Brain microvascular endothelial cell (primary cell): Measurements from ENCODE around the gene FARP1.

Experiments
- DNase-seq: peaks from one replicate; pipeline ENCODE4 v3.0.0-alpha.2; 2020
- H3K27ac ChIP-seq: fragments of 250-450 bp; sonication (Bioruptor Pico); 2 replicates; pipeline ENCODE4 v1.5.1; 2020; ENCODE audit warnings: mild to moderate bottlenecking, moderate library complexity
- H3K27me3 ChIP-seq: fragments of 250-450 bp; sonication (Bioruptor Pico); replicated peaks from 2 replicates; pipeline ENCODE4 v1.5.1; 2020; ENCODE audit warnings: mild to moderate bottlenecking
- H3K36me3 ChIP-seq: fragments of 250-450 bp; sonication (Bioruptor Pico); replicated peaks from 2 replicates; pipeline ENCODE4 v1.5.1; 2020; ENCODE audit warnings: mild to moderate bottlenecking
- H3K4me3 ChIP-seq: 2 replicates; pipeline ENCODE4 v1.5.1; 2011; ENCODE audit warnings: low read depth, mild to moderate bottlenecking, control low read depth, low read length, moderate library complexity
- CTCF ChIP-seq: IDR thresholded peaks from 2 replicates; pipeline ENCODE4 v1.5.1; 2011; ENCODE audit warnings: low read depth, mild to moderate bottlenecking, moderate library complexity, low read length, control low read depth, inconsistent platforms; ENCODE audit errors: missing control alignments
- in situ Hi-C: cut with HindIII; loops from 2 replicates; pipeline ENCODE4 v1.10.0; 2017; ENCODE audit warnings: low sequenced_read_pairs, low pct_ligation_motif_present

The FARP1 gene

GRCh38 chr13:98397861-98398260, 255.0 kb downstream of the FARP1 start:
- in situ Hi-C loops, result no loop called here
- H3K27me3 ChIP-seq, result no peaks in the 10 kb centered on the region
- H3K36me3 ChIP-seq, result peaks cover 12% of the 10 kb centered on the region
- no peak for DNase-seq
- no peak overlapping the region for H3K27ac ChIP-seq
- no peak overlapping the region for H3K4me3 ChIP-seq
- no peak for TF ChIP-seq CTCF

GRCh38 chr13:98398581-98398980, 255.7 kb downstream of the FARP1 start:
- H3K27ac ChIP-seq, result no peak overlapping the region
- in situ Hi-C loops, result no loop called here
- H3K36me3 ChIP-seq, result peaks cover 12% of the 10 kb centered on the region
- no peak for DNase-seq
- no peak for TF ChIP-seq CTCF
- no peak overlapping the region for H3K4me3 ChIP-seq
- no peaks in the 10 kb centered on the region for H3K27me3 ChIP-seq

GRCh38 chr13:98399756-98400155, 256.9 kb downstream of the FARP1 start:
- in situ Hi-C loops, result loop anchor here (25.0 kb wide), 2 partner anchors 262 to 512 kb away; partner anchors contain the start of gene FARP1
- no peak for TF ChIP-seq CTCF
- peaks cover 16% of the 10 kb centered on the region for H3K36me3 ChIP-seq
- no peak overlapping the region for H3K4me3 ChIP-seq
- no peaks in the 10 kb centered on the region for H3K27me3 ChIP-seq
- no peak overlapping the region for H3K27ac ChIP-seq
- no peak for DNase-seq

DNA sequence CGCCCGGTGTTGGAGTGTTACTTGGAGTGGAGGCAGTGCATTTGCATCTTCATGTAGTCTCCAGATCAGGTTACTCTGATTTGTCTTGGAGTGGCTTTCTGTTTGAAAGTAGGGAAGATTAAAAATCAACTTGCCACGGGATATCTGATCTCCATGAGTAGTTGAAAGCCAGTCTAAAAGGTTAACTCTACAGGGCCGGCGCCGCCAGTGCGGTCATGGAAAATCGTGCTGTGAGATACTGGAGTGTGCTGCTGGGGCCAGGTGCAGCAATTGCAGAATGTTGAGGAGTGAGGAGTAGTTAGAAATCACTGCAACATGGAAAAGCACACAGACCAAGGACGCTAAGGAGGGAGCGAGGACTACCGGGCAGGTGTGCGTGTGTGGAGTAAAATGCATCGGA, 259.0 kb downstream of the FARP1 start:
- no peak overlapping the region for H3K27ac ChIP-seq

DNA sequence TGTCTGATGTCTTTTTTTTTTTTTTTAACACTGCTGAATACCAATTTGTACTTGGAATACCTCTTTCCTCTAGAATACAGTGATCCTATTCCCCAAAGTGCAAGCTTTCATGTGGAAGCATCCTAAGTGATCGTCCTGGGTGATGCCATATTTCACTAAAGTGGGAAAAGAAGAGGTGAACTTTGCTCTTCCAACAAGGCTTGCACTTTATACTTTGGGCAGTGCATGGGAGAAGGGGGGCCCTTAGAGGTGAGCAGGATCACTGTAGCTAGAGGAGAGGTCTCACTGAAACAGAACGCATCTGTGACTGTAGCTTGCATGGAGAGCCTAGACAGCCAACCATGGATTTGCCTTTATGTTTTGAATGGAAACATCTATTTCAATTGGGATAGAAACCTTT, 260.2 kb downstream of the FARP1 start:
- H3K36me3 ChIP-seq, result peaks cover 4% of the 10 kb centered on the region
- H3K27me3 ChIP-seq, result no peaks in the 10 kb centered on the region
- no peak for DNase-seq
- H3K27ac ChIP-seq, result no peak overlapping the region
- H3K4me3 ChIP-seq, result no peak overlapping the region
- in situ Hi-C loops, result loop anchor here (25.0 kb wide), 2 partner anchors 266 to 516 kb away; partner anchors contain the start of gene FARP1
- TF ChIP-seq CTCF, result no peak

More for the DNA sequence above, 259.0 kb downstream of the FARP1 start:
- H3K4me3 ChIP-seq, result no peak overlapping the region
- in situ Hi-C loops, result loop anchor here (25.0 kb wide), 2 partner anchors 265 to 515 kb away; partner anchors contain the start of gene FARP1
- peaks cover 4% of the 10 kb centered on the region for H3K36me3 ChIP-seq
- DNase-seq, result no peak
- no peak for TF ChIP-seq CTCF
- H3K27me3 ChIP-seq, result no peaks in the 10 kb centered on the region

DNA sequence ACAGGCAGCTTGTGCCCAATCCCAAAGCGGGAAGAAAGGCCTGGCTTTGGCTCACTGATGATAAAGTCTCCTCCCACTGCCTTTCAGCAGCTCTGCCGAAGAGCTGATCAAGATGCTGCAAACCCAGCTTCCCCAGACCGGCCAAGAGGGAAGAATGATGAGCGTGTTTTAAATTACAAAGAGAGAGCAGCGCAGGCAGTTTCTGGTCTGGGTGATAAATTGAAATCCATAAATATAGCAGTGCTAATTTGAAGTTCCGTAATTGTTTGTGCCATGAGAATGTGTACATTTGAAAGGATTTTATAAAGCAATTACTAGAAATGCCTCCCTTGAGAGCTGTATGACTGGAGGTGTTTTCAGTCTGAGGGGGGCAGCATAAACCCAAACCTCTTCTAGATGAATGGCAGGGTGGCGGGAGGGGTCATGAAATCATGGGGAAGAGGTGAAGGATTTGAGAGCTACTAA, 262.2 kb downstream of the FARP1 start:
- in situ Hi-C loops, result loop anchor here (25.0 kb wide), 2 partner anchors 268 to 518 kb away; partner anchors contain the start of gene FARP1
- DNase-seq, result no peak
- peak; percentile 15 for TF ChIP-seq CTCF
- Histone ChIP-seq H3K27me3 (no peaks in the 10 kb centered on the region), H3K36me3 (peaks cover 11% of the 10 kb centered on the region), H3K4me3 (no peak overlapping the region), H3K27ac (no peak overlapping the region)
